Suprapubic skin (tissue), 4 donors: Measurements from ENCODE around the gene AACS. TPM values are rescaled to one million over a fixed set of nuclear protein-coding genes. Genes with fewer than 3 reads are reported as not detected.
"Not testable (repeated sequence)": the region's sequence is repeated elsewhere in the genome, so short reads cannot be mapped to it uniquely, and the experiment has no call there.

Experiments used
- DNase-seq, 2 donors: peaks; one replicate each; pipeline ENCODE4 v3.0.0-alpha.2; 2019; ENCODE audit warnings: low spot score in 2 of 2
- H3K27ac ChIP-seq: fragments of 200-600 bp; sonication (generic); one replicate; pipeline ENCODE4 v1.5.1; 2019
- H3K27me3 ChIP-seq: fragments of 200-600 bp; sonication (generic); one replicate; pipeline ENCODE4 v1.5.1; 2019
- H3K36me3 ChIP-seq: fragments of 200-600 bp; sonication (generic); one replicate; pipeline ENCODE4 v1.5.1; 2019
- H3K4me1 ChIP-seq: fragments of 200-600 bp; sonication (generic); one replicate; pipeline ENCODE4 v1.5.1; 2019
- H3K4me3 ChIP-seq: fragments of 200-600 bp; sonication (generic); one replicate; pipeline ENCODE4 v1.5.1; 2019; ENCODE audit warnings: mild to moderate bottlenecking
- H3K9me3 ChIP-seq: fragments of 200-600 bp; sonication (generic); one replicate; pipeline ENCODE4 v1.5.1; 2019
- CTCF ChIP-seq, 2 donors: fragments of 200-600 bp in 1 of 2; fragments of 450-650 bp in 1 of 2; sonication (generic) in 1 of 2; IDR thresholded peaks; one replicate each; pipeline ENCODE4 v1.5.1; 2016 to 2019; ENCODE audit warnings: antibody characterized with exemption in 2 of 2, mild to moderate bottlenecking in 1 of 2, moderate library complexity in 1 of 2
- EP300 ChIP-seq: sonication (generic); formaldehyde crosslinking; IDR thresholded peaks from one replicate; pipeline ENCODE4 v1.6.1; 2017; ENCODE audit warnings: antibody characterized with exemption
- POLR2A ChIP-seq, 2 donors: fragments of 450-650 bp; IDR thresholded peaks; one replicate each; pipeline ENCODE4 v1.6.1; 2017; ENCODE audit warnings: antibody characterized with exemption in 2 of 2, mild to moderate bottlenecking in 2 of 2, moderate library complexity in 2 of 2
- POLR2AphosphoS5 ChIP-seq, 3 donors: sonication (generic); formaldehyde crosslinking; IDR thresholded peaks; one replicate each; pipeline ENCODE4 v1.6.1; 2017; ENCODE audit warnings: antibody characterized with exemption in 3 of 3
- WGBS: methylation state at CpG from one replicate; pipeline ENCODE4 v1.1.5; 2018; 5-methylcytosine and 5-hydroxymethylcytosine counted together
- total RNA-seq, 4 donors: library from RNA; depleted of rRNA; stranded (reverse); fragments of >200 nt; gene quantifications; one replicate each; pipeline ENCODE4 v1.1.0, GENCODE V29; 2016

Gene AACS
- total RNA-seq, 4 donors from 2014 or later: 69.0 to 103 (median 77.0) TPM

- Histone ChIP-seq H3K4me3 (no peak overlapping the region), H3K9me3 (no peaks in the 10 kb centered on the region), H3K27ac (no peak overlapping the region), H3K27me3 (no peaks in the 10 kb centered on the region), H3K4me1 (peaks cover 11% of the 10 kb centered on the region), H3K36me3 (peaks cover 70% of the 10 kb centered on the region)
- DNase-seq: no peak
- TF ChIP-seq EP300 (no peak), POLR2A (IDR thresholded peaks at IDR 0.05) (no peak), CTCF (IDR thresholded peaks at IDR 0.05) (no peak), POLR2AphosphoS5 (IDR thresholded peaks at IDR 0.05) (no peak)
- WGBS: 86% methylated on average over 10 of the region's 10 CpGs
Observed at GRCh38 chr12:125104982-125105381, 39.7 kb downstream of the AACS start.

DNA sequence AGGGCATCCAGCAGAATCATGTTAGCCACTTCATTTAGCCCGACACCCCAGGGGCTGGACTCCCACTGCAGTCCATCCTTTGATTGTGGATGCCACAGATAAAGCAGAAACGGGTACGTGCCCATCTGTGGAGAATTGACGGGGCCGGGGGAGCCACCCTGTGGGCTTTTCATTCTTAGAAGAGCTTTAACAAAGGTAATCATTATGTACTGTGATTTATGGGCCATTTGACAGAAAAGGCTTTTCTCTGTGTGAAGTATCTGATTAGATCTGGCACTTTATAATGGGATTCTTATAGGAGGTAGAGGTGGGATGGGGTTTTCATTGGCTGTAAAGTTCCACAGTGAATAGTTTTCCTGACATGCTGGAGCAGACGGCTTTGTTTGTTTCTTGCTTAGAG is 40.4 kb downstream of the AACS start:
- H3K36me3 ChIP-seq: peaks cover 75% of the 10 kb centered on the region
- no peaks in the 10 kb centered on the region for H3K27me3 ChIP-seq
- H3K4me1 ChIP-seq: peaks cover 6% of the 10 kb centered on the region
- H3K27ac ChIP-seq: no peak overlapping the region
- no peak overlapping the region for H3K4me3 ChIP-seq
- TF ChIP-seq CTCF (IDR thresholded peaks at IDR 0.05) (no peak), POLR2AphosphoS5 (IDR thresholded peaks at IDR 0.05) (no peak), EP300 (no peak), POLR2A (IDR thresholded peaks at IDR 0.05) (no peak)
- DNase-seq: no peak
- H3K9me3 ChIP-seq: no peaks in the 10 kb centered on the region
- WGBS: 82% methylated on average over 6 of the region's 6 CpGs

DNA sequence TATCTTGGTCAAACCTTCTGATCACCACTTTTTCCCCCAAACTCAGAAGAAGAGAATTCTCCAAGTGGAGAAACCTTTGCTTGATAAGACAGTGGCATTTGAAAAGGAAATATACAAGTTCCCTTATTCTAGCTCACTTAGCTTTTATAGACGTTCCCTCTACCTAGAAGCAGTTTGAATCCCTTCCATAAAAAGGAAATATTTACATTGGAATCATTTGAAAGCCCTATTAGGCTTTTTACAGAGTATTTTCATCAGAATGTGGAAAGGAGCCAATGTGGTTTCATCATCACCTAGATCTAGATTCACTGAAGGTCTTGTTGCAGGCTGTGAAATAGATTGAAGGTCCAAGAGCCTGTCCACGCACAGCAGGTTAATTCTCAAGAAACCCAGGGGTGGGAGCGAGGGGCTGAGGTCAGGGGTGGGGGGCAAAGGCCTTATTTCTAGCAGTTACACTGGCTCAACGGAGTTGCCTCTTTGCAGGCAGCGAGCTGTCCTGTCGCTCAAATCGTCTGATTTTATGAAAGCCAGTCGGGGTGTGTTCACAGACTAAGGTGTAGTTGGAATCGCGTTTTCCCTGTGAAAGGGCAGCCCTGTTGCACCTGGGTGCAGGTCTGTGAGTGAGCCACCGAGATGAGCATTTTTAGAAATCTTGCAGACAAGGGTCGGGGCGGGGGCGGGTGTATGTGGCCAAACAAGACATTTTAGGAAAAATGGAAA is 45.6 kb downstream of the AACS start:
- Histone ChIP-seq H3K27me3 (no peaks in the 10 kb centered on the region), H3K36me3 (peaks cover 71% of the 10 kb centered on the region), H3K4me1 (no peaks in the 10 kb centered on the region), H3K27ac (no peak overlapping the region), H3K4me3 (no peak overlapping the region), H3K9me3 (no peaks in the 10 kb centered on the region)
- no peak for DNase-seq
- no peak for TF ChIP-seq POLR2A (IDR thresholded peaks at IDR 0.05)
- TF ChIP-seq CTCF (IDR thresholded peaks at IDR 0.05): no peak
- TF ChIP-seq EP300: no peak
- TF ChIP-seq POLR2AphosphoS5 (IDR thresholded peaks at IDR 0.05): no peak
- WGBS: 89% methylated on average over 14 of the region's 14 CpGs

GRCh38 chr12:125111403-125111802 is 46.2 kb downstream of the AACS start:
- TF ChIP-seq CTCF (IDR thresholded peaks at IDR 0.05): no peak
- no peak for TF ChIP-seq EP300
- no peak for TF ChIP-seq POLR2A (IDR thresholded peaks at IDR 0.05)
- TF ChIP-seq POLR2AphosphoS5 (IDR thresholded peaks at IDR 0.05): no peak
- H3K36me3 ChIP-seq: peaks cover 71% of the 10 kb centered on the region
- H3K9me3 ChIP-seq: no peaks in the 10 kb centered on the region
- H3K27ac ChIP-seq: no peak overlapping the region
- H3K27me3 ChIP-seq: no peaks in the 10 kb centered on the region
- WGBS: 85% methylated on average over 3 of the region's 3 CpGs
- H3K4me1 ChIP-seq: no peaks in the 10 kb centered on the region
- no peak overlapping the region for H3K4me3 ChIP-seq
- no peak for DNase-seq

DNA sequence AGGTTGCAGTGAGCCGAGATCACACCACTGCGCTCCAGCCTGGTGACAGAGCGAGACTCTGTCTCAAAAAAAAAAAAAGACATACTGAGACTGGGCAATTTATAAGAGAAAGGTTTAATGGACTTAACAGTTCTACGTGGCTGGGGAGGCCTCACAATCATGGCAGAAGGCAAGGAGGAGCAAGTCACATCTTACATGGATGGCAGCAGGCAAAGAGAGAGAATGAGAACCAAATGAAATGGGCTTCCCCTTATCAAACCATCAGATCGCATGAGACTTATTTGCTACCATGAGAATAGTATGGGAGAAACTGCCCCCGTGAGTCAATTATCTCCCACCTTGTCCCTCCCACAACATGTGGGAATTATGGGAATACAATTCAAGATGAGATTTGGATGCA is 47.4 kb downstream of the AACS start:
- H3K4me1 ChIP-seq, DNase-seq, H3K27ac ChIP-seq, H3K27me3 ChIP-seq, H3K9me3 ChIP-seq, H3K4me3 ChIP-seq: not testable (repeated sequence)
- H3K36me3 ChIP-seq: peaks cover 67% of the 10 kb centered on the region
- WGBS: 93% methylated on average over 6 of the region's 6 CpGs

GRCh38 chr12:125113263-125113662 is 48.0 kb downstream of the AACS start:
- H3K4me3 ChIP-seq: no peak overlapping the region
- peaks cover 67% of the 10 kb centered on the region for H3K36me3 ChIP-seq
- H3K27ac ChIP-seq: no peak overlapping the region
- TF ChIP-seq EP300: no peak
- no peak for TF ChIP-seq POLR2A (IDR thresholded peaks at IDR 0.05)
- TF ChIP-seq CTCF (IDR thresholded peaks at IDR 0.05): no peak
- WGBS: 91% methylated on average over 8 of the region's 8 CpGs
- no peaks in the 10 kb centered on the region for H3K27me3 ChIP-seq
- no peak for DNase-seq
- no peaks in the 10 kb centered on the region for H3K9me3 ChIP-seq
- no peaks in the 10 kb centered on the region for H3K4me1 ChIP-seq
